HG03066 (cell line): ENCODE data around the gene LRP1B.

Experiments used
- ATAC-seq: cut with Tn5 transposase; IDR thresholded peaks from one replicate; pipeline ENCODE4 v1.9.1; 2021; ENCODE audit warnings: low read depth; ENCODE audit not compliant: unreplicated experiment

LRP1B gene

GRCh38 chr2:141068053-141068682, 1062.6 kb downstream of the LRP1B start:
- ATAC-seq: no peak

GRCh38 chr2:141065042-141065441, 1065.8 kb downstream of the LRP1B start:
- no peak for ATAC-seq

GRCh38 chr2:141063406-141063805, 1067.4 kb downstream of the LRP1B start:
- ATAC-seq: no peak

GRCh38 chr2:141062443-141062842, 1068.4 kb downstream of the LRP1B start:
- no peak for ATAC-seq

- ATAC-seq: no peak
Measured at GRCh38 chr2:141062031-141062430, 1068.8 kb downstream of the LRP1B start.

- ATAC-seq: no peak
Measured at GRCh38 chr2:141058556-141058955, 1072.3 kb downstream of the LRP1B start.

GRCh38 chr2:141055531-141055930, 1075.3 kb downstream of the LRP1B start:
- no peak for ATAC-seq

- no peak for ATAC-seq
Measured at GRCh38 chr2:141048951-141049350, 1081.9 kb downstream of the LRP1B start.

- no peak for ATAC-seq
Measured at GRCh38 chr2:141041281-141041680, 1089.5 kb downstream of the LRP1B start.

- no peak for ATAC-seq
Measured at GRCh38 chr2:141038341-141038740, 1092.5 kb downstream of the LRP1B start.

GRCh38 chr2:141037361-141037760, 1093.5 kb downstream of the LRP1B start:
- no peak for ATAC-seq

GRCh38 chr2:141035846-141036420, 1094.9 kb downstream of the LRP1B start:
- no peak for ATAC-seq

- ATAC-seq: no peak
Measured at GRCh38 chr2:141029428-141030078, 1101.3 kb downstream of the LRP1B start.

- no peak for ATAC-seq
Measured at GRCh38 chr2:141027221-141027620, 1103.6 kb downstream of the LRP1B start.

- no peak for ATAC-seq
Measured at GRCh38 chr2:141021611-141022010, 1109.2 kb downstream of the LRP1B start.

GRCh38 chr2:141021109-141021508, 1109.7 kb downstream of the LRP1B start:
- ATAC-seq: no peak

- ATAC-seq: no peak
Measured at GRCh38 chr2:141020346-141020745, 1110.5 kb downstream of the LRP1B start.

GRCh38 chr2:141015341-141016047, 1115.3 kb downstream of the LRP1B start:
- no peak for ATAC-seq

- no peak for ATAC-seq
Measured at GRCh38 chr2:141003967-141004657, 1126.7 kb downstream of the LRP1B start.

- ATAC-seq: no peak
Measured at GRCh38 chr2:141001750-141002149, 1129.1 kb downstream of the LRP1B start.

- no peak for ATAC-seq
Measured at GRCh38 chr2:140998577-140998976, 1132.2 kb downstream of the LRP1B start.
